NCI-H1048 (cell line): ENCODE measurements around the gene PLPP6.
"Not testable (repeated sequence)": the region's sequence is repeated elsewhere in the genome, so short reads cannot be mapped to it uniquely, and the experiment has no call there.

Source experiments
- DNase-seq: peaks from one replicate; lab custom pipeline; 2025; lab: John Stamatoyannopoulos, UW

The PLPP6 gene

DNA sequence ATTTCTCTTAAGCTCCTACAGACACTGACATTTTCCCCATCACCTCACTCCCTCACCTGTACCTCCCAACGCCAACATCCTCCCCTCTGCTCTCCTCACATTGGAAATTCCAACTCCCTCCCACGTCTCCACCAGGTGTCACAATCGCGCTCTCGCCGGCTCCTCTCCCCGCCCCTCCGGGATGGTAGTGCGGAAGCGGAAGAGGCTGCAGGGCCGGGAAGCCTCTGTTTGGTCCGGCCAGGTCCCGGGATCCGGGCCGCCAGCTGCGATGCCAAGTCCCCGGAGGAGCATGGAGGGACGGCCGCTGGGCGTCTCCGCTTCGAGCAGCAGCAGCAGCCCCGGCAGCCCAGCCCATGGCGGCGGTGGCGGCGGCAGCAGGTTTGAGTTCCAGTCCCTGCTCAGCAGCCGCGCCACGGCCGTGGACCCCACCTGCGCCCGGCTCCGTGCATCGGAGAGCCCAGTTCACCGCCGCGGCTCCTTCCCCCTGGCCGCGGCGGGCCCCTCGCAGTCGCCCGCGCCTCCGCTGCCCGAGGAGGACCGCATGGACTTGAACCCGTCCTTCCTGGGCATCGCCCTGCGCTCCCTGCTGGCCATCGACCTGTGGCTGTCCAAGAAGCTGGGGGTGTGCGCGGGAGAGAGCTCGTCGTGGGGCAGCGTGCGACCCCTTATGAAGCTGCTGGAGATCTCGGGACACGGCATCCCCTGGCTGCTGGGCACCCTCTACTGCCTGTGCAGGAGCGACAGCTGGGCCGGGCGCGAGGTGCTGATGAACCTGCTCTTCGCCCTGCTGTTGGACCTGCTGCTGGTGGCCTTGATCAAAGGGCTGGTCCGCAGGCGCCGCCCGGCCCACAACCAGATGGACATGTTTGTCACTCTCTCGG, at the start of gene PLPP6:
Gene PLPP6 (plus strand): TSS at position 187 of the 881 bp plus-strand sequence. CDS start 82 bp downstream, at position 269.
- peak; percentile 64 for DNase-seq

DNA sequence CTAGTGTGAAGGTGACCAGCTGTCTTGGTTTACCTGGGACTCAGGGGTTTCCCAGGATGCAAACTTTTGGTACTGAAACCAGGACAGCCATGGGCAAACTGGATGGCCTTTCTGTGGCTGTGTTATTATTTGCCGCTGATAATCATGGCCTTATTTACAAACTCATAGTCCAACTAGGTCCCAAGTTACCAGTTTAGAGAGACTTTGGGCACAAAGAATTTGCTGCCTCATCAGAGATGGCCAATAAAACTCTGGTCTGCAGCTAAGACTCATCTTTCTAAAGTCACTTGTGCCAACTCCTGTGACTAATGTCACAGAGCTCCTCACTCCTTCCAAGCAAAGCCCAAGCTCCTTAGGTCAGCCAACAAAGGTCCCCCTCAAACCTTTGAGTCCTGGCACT, 47.5 kb upstream of the PLPP6 start:
- no peak for DNase-seq

DNA sequence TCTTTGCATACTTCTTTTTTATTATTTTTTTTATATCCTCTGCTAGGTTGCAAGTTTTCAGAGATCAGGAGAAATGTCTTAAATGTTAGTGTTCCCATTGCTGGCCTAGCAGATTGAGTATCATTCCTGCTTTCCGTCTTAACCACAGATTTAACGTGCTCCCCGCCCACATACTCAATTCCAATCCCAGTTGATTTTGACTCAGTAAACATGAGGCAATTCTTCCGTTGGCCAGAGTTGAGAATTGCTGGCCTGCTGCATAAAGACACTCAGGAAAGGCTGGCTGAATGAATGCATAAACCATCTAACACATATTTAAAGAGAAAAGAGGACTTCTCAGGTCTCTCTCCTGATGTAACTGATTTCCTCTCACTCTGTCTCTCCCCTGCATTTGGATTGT, 46.8 kb upstream of the PLPP6 start:
- DNase-seq: no peak

DNA sequence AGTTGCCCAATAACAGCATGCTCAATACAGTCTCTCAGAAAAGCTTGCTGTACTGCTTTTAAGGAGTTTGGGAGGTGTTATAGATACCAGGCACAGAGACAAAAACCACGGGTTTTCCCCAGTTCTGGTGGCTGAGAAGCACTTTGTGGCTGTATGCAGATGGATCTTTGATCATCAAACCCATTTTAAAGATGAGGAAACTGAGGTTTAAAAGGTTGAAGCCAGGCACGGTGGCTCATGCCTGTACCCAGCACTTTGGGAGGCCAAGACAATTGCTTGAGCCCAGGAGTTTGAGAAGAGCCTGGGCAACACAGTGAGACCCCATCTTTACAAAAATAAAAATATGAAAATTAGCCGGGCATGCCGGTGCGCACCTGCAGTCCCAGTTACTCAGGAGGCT, 46.3 kb upstream of the PLPP6 start:
- no peak for DNase-seq

DNA sequence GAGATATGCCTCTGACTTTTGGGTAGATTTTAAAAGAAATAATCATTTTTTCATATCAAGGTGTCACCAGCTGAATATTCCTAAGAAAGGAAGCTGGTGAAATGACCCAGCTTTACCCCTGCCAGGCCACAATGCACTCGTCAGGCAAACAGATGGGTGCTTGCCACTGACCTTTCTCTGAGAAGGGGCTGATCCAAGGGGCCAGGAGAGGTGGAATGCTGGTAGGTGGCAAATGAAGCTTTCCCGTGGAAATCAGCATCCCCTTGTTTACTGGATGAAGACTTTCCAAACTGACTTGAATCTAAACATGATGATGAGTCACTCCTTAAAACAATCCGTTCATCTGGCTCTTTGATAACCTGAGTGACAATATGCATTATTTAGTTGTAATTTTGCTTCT, 44.3 kb upstream of the PLPP6 start:
- DNase-seq: no peak

DNA sequence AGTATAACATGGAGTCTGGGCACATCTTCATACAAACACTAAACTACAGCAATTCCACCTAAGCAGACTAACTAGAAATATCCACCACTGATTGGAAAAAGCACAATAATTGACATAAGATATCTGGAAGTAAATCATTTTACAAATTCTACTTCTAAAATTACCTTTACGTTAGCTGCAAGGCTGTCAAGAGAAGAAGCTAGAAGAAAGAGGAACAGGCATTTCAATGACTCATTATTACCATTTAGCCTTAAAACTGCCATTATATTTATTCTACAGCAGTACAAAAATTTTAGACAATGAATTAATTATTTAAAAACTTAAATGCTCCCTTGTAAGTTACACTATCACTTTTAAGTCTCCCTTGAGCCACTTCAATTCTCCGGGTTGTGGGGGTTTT, 43.4 kb upstream of the PLPP6 start:
- no peak for DNase-seq

DNA sequence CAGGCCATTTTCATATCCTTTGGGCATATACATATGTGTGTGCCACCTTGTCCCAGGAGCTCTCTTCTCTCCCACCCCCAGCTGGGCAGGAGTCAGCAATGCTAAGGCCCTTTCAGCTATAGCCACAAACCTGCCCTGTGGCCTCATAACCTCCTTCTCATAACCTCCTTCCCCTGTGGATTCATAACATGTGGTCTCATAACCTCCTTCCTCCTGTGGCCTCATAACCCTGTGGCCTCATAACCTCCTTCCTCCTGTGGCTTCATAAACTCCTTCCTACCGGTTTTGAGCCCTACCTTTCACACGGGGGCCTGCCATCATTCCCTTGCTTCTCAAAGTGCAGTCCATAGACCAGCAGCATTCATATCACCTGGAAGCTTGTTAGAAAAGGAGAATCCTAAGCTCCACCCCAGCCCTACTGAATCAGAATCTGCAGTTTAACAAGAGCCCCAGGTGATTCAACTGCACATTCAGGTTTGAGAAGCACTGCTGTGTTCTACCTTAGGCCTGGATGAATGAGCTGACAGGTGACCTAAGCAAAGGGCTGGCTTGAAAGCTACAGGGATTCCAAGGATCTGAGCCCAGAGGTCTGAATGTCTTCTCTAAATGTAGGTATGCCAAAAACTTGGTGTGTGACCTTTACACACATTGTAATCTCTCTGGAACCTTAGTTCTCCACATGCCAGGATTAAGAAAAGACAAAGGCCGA, 41.9 kb upstream of the PLPP6 start:
- DNase-seq: no peak

DNA sequence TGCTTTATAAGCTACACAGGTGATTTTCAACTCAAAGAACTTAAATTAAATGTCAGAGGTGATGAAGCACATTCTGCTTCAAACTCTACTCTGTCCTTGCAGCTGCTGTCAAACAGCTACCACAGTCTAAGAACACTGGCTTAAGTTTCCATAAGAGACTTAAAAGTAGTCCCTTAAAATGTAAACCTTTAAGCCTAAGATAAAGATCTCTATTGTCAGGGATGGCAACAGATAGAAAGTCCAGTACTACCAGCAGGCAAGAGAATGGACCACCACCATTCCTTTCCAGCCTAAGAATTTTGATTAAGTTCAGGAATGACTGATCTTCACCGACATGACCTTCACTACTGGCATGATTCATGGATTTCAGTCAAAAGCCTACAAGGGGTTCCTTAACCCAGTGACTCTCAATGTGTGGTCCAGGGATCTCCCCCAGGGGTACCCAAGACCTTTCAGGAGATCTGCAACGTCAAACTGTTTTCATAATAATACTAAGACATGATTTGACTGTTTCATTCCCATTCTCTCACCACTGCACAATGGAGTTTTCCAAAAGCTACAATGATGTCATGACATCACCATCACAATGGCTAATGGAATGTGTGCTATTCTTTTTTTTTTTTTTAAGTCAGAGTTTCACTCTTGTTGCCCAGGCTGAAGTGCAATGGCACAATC, 41.1 kb upstream of the PLPP6 start:
- DNase-seq: no peak

DNA sequence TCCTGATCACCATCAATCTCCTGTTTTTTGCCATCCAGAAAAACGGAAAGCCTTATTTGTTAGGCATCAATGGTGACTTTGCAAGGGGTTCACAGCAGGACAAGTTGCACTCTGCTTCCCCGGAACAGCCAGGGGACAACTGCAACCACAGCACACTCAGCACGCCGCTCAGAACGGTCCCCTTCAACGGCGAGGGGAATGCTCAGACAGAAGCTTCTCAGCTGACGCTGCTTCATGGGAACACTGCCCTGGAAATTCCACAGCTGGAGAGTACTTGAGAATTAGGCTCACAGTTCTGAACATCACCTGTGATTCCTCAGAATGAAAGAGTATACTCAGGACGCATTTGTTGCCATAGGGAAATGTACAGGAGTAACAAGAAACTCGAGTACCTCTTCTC, 40.1 kb upstream of the PLPP6 start:
- no peak for DNase-seq

DNA sequence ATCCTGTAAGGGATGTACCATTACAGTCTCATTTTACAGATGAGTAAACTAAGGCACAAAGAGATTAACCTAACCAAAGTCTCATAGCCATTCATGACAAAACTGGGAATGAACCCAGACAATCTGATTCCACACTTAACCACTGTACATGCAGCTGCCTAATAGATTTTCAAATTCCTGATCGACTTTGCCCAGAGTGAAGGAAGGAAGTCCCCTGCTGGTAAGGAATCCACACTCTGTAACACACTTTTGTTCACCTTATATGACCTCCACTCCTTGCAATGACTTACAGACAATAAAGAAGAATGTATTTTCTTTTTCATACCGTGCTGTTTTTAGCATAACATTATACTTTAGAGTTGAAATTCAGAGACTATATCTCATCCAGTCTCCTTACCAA, 31.3 kb upstream of the PLPP6 start:
- no peak for DNase-seq

DNA sequence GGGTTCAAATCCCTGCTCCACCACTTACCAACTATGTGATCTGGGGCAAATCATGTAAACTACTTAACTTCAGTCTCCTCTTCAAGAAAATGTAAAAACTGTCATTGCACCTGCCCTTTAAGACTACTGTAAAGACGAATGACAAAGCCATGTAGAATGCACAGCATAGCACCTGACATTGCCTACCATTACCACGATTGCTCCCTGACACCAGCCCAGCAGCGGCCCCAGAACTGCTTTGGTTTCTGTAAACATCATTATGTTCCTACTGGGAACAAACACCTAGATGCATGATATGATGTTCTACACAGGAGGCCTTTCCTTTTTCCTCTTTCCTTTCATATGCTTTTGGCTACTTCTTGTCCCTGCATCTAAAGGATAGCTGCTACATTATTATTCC, 23.1 kb upstream of the PLPP6 start:
- no peak for DNase-seq

DNA sequence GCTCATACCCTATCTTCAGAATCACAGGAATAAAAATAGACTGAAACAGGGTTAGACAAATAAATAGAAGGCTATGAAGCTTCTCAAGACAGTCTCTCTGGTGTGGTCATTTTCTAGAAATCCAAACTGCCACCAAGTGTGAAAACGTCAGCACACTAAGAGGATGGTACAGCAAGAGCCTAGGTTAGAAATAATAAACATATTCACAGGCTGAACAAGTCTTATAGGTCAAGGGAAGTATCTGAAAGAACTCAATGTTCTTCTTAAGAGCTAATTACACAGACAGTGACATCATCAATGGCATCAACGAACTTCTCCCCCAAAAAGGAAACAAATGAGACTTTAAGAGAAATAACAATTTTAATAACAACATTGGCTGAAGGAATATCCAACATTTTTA, 22.7 kb upstream of the PLPP6 start:
- no peak for DNase-seq

DNA sequence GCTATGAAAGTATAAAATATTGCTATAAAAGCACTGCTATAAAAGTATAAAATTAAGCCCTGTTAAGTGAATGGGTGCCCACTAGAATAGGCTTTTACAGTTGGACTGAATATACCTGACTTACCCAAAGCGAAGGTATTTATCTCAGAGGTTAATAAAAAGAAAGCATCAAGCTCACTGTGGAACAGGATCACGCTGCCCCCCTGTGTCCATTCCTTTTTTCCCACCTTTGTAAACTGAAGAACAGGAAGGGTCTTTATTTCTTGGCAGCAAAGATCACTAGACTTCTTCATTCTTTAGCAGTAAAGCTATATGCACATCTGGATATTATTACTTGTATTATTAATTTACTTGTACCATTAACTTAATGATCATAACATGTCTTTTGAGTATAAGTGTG, 22.1 kb upstream of the PLPP6 start:
- no peak for DNase-seq

DNA sequence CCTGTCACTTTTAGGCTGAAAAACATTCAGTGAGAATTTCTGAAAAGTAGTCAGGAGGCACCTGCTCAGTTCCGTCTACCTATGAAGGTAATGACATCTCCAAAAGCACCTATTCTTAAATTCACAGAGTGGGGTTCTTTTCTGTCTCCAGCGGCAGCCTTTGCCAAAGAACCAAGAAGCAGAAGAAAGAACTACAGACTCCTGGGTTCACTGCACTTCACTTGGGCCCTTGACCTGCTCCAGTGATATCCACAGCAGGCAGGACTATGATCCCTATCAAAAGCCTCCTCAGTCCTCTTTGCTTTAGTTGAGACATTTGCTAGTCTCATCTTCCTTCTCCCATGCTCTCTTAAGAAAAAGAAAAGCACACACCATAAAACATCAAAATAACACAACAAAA, 19.7 kb upstream of the PLPP6 start:
- DNase-seq: no peak

DNA sequence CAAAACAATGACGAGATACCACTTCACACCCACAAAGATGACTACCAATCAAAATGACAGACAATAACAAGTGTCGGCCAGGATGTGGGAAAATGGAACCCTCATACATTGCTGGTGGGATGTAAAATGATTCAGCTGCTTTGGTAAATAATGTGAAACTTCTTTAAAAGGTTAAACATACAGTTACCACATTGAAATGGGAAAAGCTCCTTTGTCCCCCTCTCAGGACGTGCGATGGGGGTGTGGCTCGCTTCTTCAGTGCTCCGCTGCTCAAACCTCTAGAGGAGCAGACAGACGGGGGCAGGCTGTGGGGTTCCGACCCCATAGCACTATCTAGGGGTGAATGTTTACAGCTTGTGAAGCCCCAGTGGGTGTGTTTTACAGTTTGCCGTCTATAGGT, 8.0 kb upstream of the PLPP6 start:
- no peak for DNase-seq

DNA sequence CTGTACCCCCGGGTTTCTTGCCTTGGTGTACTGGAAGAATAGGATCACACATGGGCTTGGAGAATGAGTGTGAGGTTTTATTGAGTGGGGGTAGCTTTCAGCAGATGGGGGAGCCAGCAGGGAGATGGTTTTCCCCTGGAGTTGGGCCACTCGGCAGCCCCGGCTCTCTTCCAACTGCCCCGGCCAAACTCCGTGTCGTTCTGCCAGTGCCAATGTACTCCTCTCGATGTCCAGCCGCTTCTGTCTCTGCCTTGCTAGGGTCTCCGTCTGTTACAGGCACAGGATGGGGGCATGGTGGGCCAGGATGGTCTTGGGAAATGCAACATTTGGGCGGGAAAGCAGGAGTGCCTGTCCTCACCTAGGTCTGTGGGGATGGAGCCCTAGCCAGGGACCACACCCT, 7.6 kb upstream of the PLPP6 start:
- DNase-seq: no peak

DNA sequence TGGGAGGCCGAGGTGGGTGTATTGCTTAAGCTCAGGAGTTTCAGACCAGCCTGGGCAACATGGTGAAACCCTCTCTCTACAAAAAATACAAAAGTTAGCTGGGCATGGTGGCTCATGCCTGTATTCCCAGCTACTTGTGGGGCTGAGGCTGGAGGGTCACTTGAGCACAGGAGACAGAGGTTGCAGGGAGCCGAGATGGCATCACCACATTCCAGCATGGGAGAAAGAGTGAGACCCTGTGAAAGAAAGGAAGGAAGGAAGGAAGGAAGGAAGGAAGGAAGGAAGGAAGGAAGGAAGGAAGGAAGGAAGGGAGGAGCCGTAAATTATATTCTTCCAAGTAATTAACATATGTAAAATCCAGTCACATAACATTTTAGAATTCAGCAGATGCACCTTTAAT, 5.9 kb upstream of the PLPP6 start:
- not testable (repeated sequence) for DNase-seq

DNA sequence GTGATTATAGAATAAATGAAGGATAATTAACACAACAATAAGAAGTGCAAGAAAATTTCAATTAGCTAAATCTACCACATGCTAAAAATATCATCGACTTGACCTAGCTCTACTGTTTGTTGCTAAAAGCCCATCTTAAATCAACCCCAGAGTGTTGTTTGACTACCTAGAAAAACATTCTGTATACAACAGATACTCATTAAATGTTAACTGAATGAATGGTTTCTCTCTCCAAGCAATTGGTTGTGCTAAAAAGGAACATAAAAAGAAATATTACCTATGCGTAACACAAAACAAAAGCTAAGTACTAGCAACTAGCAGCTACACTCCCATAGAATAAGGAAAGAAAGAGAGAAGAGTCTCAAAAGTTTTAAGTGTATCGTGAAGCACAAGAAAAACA, 5.5 kb upstream of the PLPP6 start:
- DNase-seq: no peak

DNA sequence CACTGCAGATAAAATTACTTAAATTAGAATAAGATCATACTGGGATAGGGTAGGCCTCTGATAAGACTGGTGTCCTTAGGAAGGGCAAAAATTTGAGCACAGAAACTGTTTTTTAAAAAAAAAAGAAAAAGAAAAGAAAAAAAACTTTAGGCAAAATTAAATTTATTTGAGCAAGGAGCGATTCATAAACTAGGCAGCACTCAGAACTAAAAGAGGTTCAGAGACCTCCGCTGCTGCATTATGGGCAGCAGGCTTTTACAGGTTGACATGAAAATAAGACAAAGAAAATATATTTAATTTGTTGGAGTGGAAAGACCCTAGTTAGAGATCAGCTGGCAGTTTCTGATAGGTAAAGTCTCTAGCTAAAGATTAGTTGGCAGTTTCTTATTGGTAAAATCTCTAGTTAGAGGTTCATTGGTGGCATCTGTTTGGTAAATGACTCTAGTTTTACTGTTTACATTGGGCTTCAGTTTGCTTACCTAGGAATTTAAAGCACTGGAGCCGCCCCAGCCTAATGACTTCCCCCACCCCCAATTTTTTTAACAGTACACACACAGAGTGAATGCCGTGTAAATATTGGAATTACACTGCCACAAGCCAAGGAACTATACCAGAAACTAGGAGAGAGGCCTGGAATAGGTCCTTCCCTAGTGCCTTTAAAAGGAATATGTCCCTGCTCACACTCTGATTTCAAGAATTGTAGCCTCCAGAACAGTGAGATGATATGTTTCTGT, 4.5 kb upstream of the PLPP6 start:
- DNase-seq: no peak

DNA sequence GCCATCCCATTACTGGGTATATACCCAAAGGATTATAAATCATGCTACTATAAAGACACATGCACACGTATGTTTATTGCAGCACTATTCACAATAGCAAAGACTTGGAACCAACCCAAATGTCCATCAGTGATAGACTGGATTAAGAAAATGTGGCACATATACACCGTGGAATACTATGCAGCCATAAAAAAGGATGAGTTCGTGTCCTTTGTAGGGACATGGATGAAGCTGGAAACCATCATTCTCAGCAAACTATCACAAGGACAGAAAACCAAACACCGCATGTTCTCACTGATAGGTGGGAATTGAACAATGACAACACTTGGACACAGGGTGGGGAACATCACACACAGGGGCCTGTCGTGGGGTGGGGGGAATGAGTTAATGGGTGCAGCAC, 1.4 kb upstream of the PLPP6 start:
- DNase-seq: not testable (repeated sequence)

DNA sequence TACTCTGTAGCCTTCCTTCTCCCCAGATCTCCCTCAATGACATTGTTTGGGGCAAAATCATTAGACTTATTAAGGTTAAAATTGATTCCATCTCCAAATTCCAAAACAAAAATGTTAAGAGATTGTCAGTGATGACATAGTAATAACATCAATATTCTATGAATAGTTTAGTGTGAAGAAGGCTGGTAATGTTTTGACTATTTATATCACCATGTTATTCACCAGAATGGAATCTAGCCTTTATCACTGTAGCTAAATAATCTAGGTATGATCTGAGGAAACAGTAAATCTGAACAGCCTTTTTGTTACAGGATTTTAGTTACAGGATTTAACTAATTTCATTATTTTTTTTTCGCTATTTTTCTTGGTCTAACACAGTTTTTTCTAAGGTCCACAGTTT, 929 bp upstream of the PLPP6 start:
- DNase-seq: no peak

DNA sequence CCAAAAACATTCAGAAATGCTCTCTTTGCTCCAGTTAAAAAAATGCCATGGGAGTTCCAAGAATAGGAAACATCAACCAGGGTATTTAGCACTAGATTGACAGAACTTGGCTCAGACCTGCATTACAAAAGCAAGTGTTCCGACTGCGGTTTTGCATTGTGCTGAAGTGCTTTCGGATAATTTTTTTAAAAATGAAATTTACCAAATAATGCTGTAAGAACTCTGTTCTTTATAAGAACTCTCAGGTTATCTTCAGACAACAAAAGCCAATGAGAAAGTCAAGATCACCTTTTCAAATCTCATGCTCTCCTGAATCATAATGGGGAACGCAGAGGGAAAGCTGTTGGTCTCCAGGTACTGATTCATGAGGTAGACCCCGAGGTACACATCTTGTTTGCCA, 483 bp upstream of the PLPP6 start:
- no peak for DNase-seq
